Activated naive CD4-positive, alpha-beta T cell treated with anti-CD3 and anti-CD28 coated beads, Interleukin-2, amount 50 U/mL, for 24 hours (primary cell): ENCODE measurements around the gene KIAA1755.

ENCODE experiments used
- H3K27ac Mint-ChIP-seq: one replicate; pipeline ENCODE4 v1.8.0; 2021; ENCODE audit warnings: mild to moderate bottlenecking, mixed read lengths
- H3K27me3 Mint-ChIP-seq: one replicate; pipeline ENCODE4 v1.8.0; 2021; ENCODE audit warnings: mixed read lengths
- H3K36me3 Mint-ChIP-seq: one replicate; pipeline ENCODE4 v1.8.0; 2021; ENCODE audit warnings: mixed read lengths
- H3K4me1 Mint-ChIP-seq: one replicate; pipeline ENCODE4 v1.8.0; 2021; ENCODE audit warnings: mixed read lengths
- H3K4me3 Mint-ChIP-seq: one replicate; pipeline ENCODE4 v1.8.0; 2021; ENCODE audit warnings: mild to moderate bottlenecking, mixed read lengths
- H3K9me3 Mint-ChIP-seq: one replicate; pipeline ENCODE4 v1.8.0; 2021; ENCODE audit warnings: mixed read lengths

Gene KIAA1755

DNA sequence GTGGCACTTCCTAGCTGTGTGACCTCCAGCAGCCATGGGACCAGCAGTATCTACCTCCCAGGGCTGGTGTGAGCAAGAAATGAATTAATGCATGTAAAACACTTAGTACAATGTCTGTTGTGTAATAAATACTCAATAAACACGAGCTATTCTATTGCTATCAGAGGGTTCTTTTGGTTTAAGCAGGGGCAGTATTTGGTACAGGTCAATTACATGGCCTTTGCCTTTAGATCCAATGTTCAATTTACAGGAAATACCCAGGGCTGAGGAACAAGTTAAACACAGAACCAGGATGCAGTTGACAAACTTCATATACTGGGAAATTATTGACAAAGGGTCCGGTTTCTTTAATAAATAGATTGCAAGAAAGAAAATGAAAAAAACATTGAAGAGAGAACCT is 98.4 kb downstream of the KIAA1755 start:
- no peaks in the 10 kb centered on the region for H3K9me3 Mint-ChIP-seq
- peaks cover 5% of the 10 kb centered on the region for H3K4me1 Mint-ChIP-seq
- no peaks in the 10 kb centered on the region for H3K36me3 Mint-ChIP-seq
- no peak overlapping the region for H3K4me3 Mint-ChIP-seq
- H3K27ac Mint-ChIP-seq, result no peak overlapping the region
- H3K27me3 Mint-ChIP-seq, result peaks cover 13% of the 10 kb centered on the region

GRCh38 chr20:38161412-38161774 is 99.1 kb downstream of the KIAA1755 start:
- Mint-ChIP-seq H3K27ac (no peak overlapping the region), H3K4me1 (peaks cover 5% of the 10 kb centered on the region), H3K27me3 (peaks cover 13% of the 10 kb centered on the region), H3K4me3 (no peak overlapping the region), H3K9me3 (no peaks in the 10 kb centered on the region), H3K36me3 (no peaks in the 10 kb centered on the region)
